Hepatocyte (in vitro differentiated cells): Measurements from ENCODE around the gene AMMECR1. TPM values are rescaled to one million over a fixed set of nuclear protein-coding genes. Genes with fewer than 3 reads are reported as not detected.

ENCODE experiments used
- DNase-seq: peaks from one replicate; pipeline ENCODE4 v3.0.0-alpha.2; 2016; ENCODE audit warnings: low spot score
- H2AFZ ChIP-seq: fragments of 200-600 bp; sonication (generic); 2 replicates; pipeline ENCODE4 v1.6.0; 2016; ENCODE audit warnings: antibody characterized with exemption, mild to moderate bottlenecking
- H3K27ac ChIP-seq: fragments of 200-600 bp; sonication (generic); 2 replicates; pipeline ENCODE4 v1.5.1; 2016; ENCODE audit warnings: mild to moderate bottlenecking
- H3K27me3 ChIP-seq: fragments of 200-600 bp; sonication (generic); 2 replicates; pipeline ENCODE4 v1.6.1; 2016
- H3K36me3 ChIP-seq: fragments of 200-600 bp; sonication (generic); replicated peaks from 2 replicates; pipeline ENCODE4 v1.5.1; 2016; ENCODE audit warnings: low read depth; ENCODE audit not compliant: insufficient read depth
- H3K4me1 ChIP-seq: fragments of 200-600 bp; sonication (generic); 2 replicates; pipeline ENCODE4 v1.5.1; 2016; ENCODE audit warnings: mild to moderate bottlenecking, moderate library complexity; ENCODE audit not compliant: insufficient read depth
- H3K4me2 ChIP-seq: fragments of 200-600 bp; sonication (generic); 2 replicates; pipeline ENCODE4 v1.6.0; 2016
- H3K4me3 ChIP-seq: fragments of 200-600 bp; sonication (generic); 2 replicates; pipeline ENCODE4 v1.5.1; 2016; ENCODE audit warnings: mild to moderate bottlenecking
- H3K79me2 ChIP-seq: fragments of 200-600 bp; sonication (generic); 2 replicates; pipeline ENCODE4 v1.6.0; 2017; ENCODE audit warnings: mild to moderate bottlenecking
- H3K9me2 ChIP-seq: fragments of 200-600 bp; sonication (generic); replicated peaks from 2 replicates; pipeline ENCODE4 v1.6.0; 2017; ENCODE audit warnings: mild to moderate bottlenecking; ENCODE audit not compliant: insufficient read depth
- H3K9me3 ChIP-seq: fragments of 200-600 bp; sonication (generic); 2 replicates; pipeline ENCODE4 v1.5.1; 2016; ENCODE audit warnings: low read depth, mild to moderate bottlenecking
- H4K20me1 ChIP-seq: fragments of 200-600 bp; sonication (generic); 2 replicates; pipeline ENCODE4 v1.6.0; 2016; ENCODE audit warnings: mild to moderate bottlenecking; ENCODE audit not compliant: insufficient read depth, poor library complexity, severe bottlenecking
- CTCF ChIP-seq: fragments of 200-600 bp; sonication (generic); IDR thresholded peaks from 2 replicates; pipeline ENCODE4 v1.5.1; 2016; ENCODE audit warnings: antibody characterized with exemption, mild to moderate bottlenecking; ENCODE audit not compliant: poor library complexity
- EZH2 ChIP-seq: fragments of 200-600 bp; sonication (generic); IDR thresholded peaks from 2 replicates; pipeline ENCODE4 v1.6.1; 2016; ENCODE audit warnings: antibody characterized with exemption, mild to moderate bottlenecking, borderline replicate concordance
- EZH2phosphoT487 ChIP-seq: fragments of 200-600 bp; sonication (generic); IDR thresholded peaks from one replicate; pipeline ENCODE4 v1.6.1; 2018; ENCODE audit warnings: antibody characterized with exemption, mild to moderate bottlenecking, low read depth, moderate library complexity; ENCODE audit not compliant: unreplicated experiment, severe bottlenecking
- WGBS: methylation state at CpG from one replicate; pipeline ENCODE4 v1.1.6; 2016; ENCODE audit warnings: low lambda C conversion rate; ENCODE audit errors: missing lambda C conversion rate; 5-methylcytosine and 5-hydroxymethylcytosine counted together
- polyA plus RNA-seq: library from polyadenylated mRNA; unstranded; fragments of >200 nt; fragmentation: Nextera tagmentation; extraction: Ambion mirVana; gene quantifications from 2 replicates; pipeline ENCODE4 v1.2.1, GENCODE V29; 2016
- total RNA-seq: library from RNA; depleted of rRNA; stranded (reverse); fragments of >200 nt; gene quantifications from 2 replicates; pipeline ENCODE4 v1.2.3, GENCODE V29; 2014

AMMECR1 gene
- total and polyA plus RNA-seq, 2 experiments from 2014 or later: 24.6 to 33.3 TPM

GRCh38 chrX:110214684-110215083 lies 103.2 kb downstream of the AMMECR1 start:
- TF ChIP-seq EZH2phosphoT487 (no peak), CTCF (no peak), EZH2 (no peak)
- Histone ChIP-seq H3K27me3 (no peaks in the 10 kb centered on the region), H3K79me2 (no peaks in the 10 kb centered on the region), H2AFZ (no peak overlapping the region), H3K9me3 (no peaks in the 10 kb centered on the region), H3K36me3 (no peaks in the 10 kb centered on the region), H3K4me3 (no peak overlapping the region), H3K27ac (no peak overlapping the region), H3K4me1 (peaks cover 3% of the 10 kb centered on the region), H3K9me2 (no peaks in the 10 kb centered on the region), H3K4me2 (no peak overlapping the region), H4K20me1 (no peaks in the 10 kb centered on the region)
- DNase-seq: no peak
- 76% methylated on average over 1 of the region's 1 CpG for WGBS

GRCh38 chrX:110213183-110213582 lies 104.7 kb downstream of the AMMECR1 start:
- H3K4me2 ChIP-seq: no peak overlapping the region
- no peak for TF ChIP-seq CTCF
- no peak for TF ChIP-seq EZH2phosphoT487
- TF ChIP-seq EZH2: no peak
- 90% methylated on average over 1 of the region's 1 CpG for WGBS

GRCh38 chrX:110212299-110212698 lies 105.6 kb downstream of the AMMECR1 start:
- no peak overlapping the region for H3K4me2 ChIP-seq
- WGBS: 78% methylated on average over 3 of the region's 3 CpGs
- H3K4me3 ChIP-seq: no peak overlapping the region
- H3K79me2 ChIP-seq: no peaks in the 10 kb centered on the region
- no peaks in the 10 kb centered on the region for H3K27me3 ChIP-seq
- no peak overlapping the region for H2AFZ ChIP-seq
- no peak for TF ChIP-seq CTCF
- no peak for TF ChIP-seq EZH2
- TF ChIP-seq EZH2phosphoT487: no peak
- H3K9me3 ChIP-seq: no peaks in the 10 kb centered on the region
- H3K27ac ChIP-seq: no peak overlapping the region
- DNase-seq: no peak
- no peaks in the 10 kb centered on the region for H4K20me1 ChIP-seq
- H3K9me2 ChIP-seq: no peaks in the 10 kb centered on the region
- H3K36me3 ChIP-seq: no peaks in the 10 kb centered on the region
- H3K4me1 ChIP-seq: peaks cover 3% of the 10 kb centered on the region

More at GRCh38 chrX:110213183-110213582, 104.7 kb downstream of the AMMECR1 start:
- Histone ChIP-seq H3K9me3 (no peaks in the 10 kb centered on the region), H3K36me3 (no peaks in the 10 kb centered on the region), H3K9me2 (no peaks in the 10 kb centered on the region), H3K27me3 (no peaks in the 10 kb centered on the region), H3K4me1 (peaks cover 3% of the 10 kb centered on the region), H3K79me2 (no peaks in the 10 kb centered on the region), H4K20me1 (no peaks in the 10 kb centered on the region), H3K27ac (no peak overlapping the region), H2AFZ (no peak overlapping the region), H3K4me3 (no peak overlapping the region)
- DNase-seq: no peak

- H3K9me2 ChIP-seq: no peaks in the 10 kb centered on the region
- H3K9me3 ChIP-seq: no peaks in the 10 kb centered on the region
- H4K20me1 ChIP-seq: no peaks in the 10 kb centered on the region
- TF ChIP-seq EZH2phosphoT487: no peak
- no peak for TF ChIP-seq CTCF
- TF ChIP-seq EZH2: no peak
- H3K4me2 ChIP-seq: no peak overlapping the region
- WGBS: 52% methylated on average over 1 of the region's 1 CpG
- H3K79me2 ChIP-seq: no peaks in the 10 kb centered on the region
- H3K4me3 ChIP-seq: no peak overlapping the region
- H3K27ac ChIP-seq: no peak overlapping the region
- H3K4me1 ChIP-seq: peaks cover 3% of the 10 kb centered on the region
- no peaks in the 10 kb centered on the region for H3K36me3 ChIP-seq
- no peak for DNase-seq
- no peak overlapping the region for H2AFZ ChIP-seq
- no peaks in the 10 kb centered on the region for H3K27me3 ChIP-seq
These were observed 106.5 kb downstream of the AMMECR1 start for GRCh38 chrX:110211340-110211739.
